ENCODE data around the gene ZNF462.

The ZNF462 gene

GRCh38 chr9:107025260-107026035, 162.5 kb downstream of the ZNF462 start:
- no peak overlapping the region for H3K27ac ChIP-seq (ENCODE audit: low read depth, low read length)
- H3K4me1 ChIP-seq (ENCODE audit: insufficient read depth, low read length) = peaks cover 5% of the 10 kb centered on the region
- H3K36me3 ChIP-seq (ENCODE audit: insufficient read depth, low read length) = no peaks in the 10 kb centered on the region
- no peak overlapping the region for H3K4me3 ChIP-seq (ENCODE audit: low read depth in 1 of 2, low read length in 2 of 2)
- H3K27me3 ChIP-seq (ENCODE audit: control insufficient read depth in 1 of 2, insufficient read depth in 2 of 2, low read length in 2 of 2) = no peaks in the 10 kb centered on the region
- H3K9me3 ChIP-seq (ENCODE audit: low read length) = no peaks in the 10 kb centered on the region
- no peak overlapping the region for H3K9ac ChIP-seq (ENCODE audit: low read length)

DNA sequence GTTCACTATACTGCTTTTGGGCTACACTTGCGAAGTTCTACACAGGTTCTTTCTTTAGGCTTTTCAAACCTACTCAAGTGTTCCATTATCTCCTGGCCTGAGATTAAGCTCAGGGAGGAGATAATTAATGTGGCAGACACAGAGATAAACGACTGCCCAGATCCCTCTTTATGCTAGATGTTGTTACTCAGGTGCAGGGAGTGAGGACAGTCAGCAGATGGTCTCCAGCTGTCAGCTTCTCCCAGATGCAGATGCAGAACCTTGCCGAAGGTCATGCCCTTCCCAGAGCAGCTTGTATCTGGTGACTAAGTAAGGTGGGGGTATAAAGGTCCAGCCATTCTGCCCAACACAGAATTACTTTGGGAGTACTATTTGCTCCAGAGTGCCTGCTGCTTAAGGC, 166.2 kb downstream of the ZNF462 start:
- H3K9ac ChIP-seq (ENCODE audit: low read length) = no peak overlapping the region

GRCh38 chr9:107033966-107034365, 171.0 kb downstream of the ZNF462 start:
- Histone ChIP-seq H3K9ac (ENCODE audit: low read length) (no peak overlapping the region), H3K4me3 (ENCODE audit: low read depth in 1 of 2, low read length in 2 of 2) (no peak overlapping the region), H3K4me1 (ENCODE audit: insufficient read depth, low read length) (no peaks in the 10 kb centered on the region), H3K9me3 (ENCODE audit: low read length) (no peaks in the 10 kb centered on the region), H3K36me3 (ENCODE audit: insufficient read depth, low read length) (no peaks in the 10 kb centered on the region), H3K27me3 (ENCODE audit: control insufficient read depth in 1 of 2, insufficient read depth in 2 of 2, low read length in 2 of 2) (no peaks in the 10 kb centered on the region), H3K27ac (ENCODE audit: low read depth, low read length) (no peak overlapping the region)

More for the DNA sequence above, 166.2 kb downstream of the ZNF462 start:
- H3K4me1 ChIP-seq (ENCODE audit: insufficient read depth, low read length) = no peaks in the 10 kb centered on the region
- H3K9me3 ChIP-seq (ENCODE audit: low read length) = no peaks in the 10 kb centered on the region
- H3K27ac ChIP-seq (ENCODE audit: low read depth, low read length) = no peak overlapping the region
- H3K4me3 ChIP-seq (ENCODE audit: low read depth in 1 of 2, low read length in 2 of 2) = no peak overlapping the region
- no peaks in the 10 kb centered on the region for H3K27me3 ChIP-seq (ENCODE audit: control insufficient read depth in 1 of 2, insufficient read depth in 2 of 2, low read length in 2 of 2)
- H3K36me3 ChIP-seq (ENCODE audit: insufficient read depth, low read length) = no peaks in the 10 kb centered on the region

DNA sequence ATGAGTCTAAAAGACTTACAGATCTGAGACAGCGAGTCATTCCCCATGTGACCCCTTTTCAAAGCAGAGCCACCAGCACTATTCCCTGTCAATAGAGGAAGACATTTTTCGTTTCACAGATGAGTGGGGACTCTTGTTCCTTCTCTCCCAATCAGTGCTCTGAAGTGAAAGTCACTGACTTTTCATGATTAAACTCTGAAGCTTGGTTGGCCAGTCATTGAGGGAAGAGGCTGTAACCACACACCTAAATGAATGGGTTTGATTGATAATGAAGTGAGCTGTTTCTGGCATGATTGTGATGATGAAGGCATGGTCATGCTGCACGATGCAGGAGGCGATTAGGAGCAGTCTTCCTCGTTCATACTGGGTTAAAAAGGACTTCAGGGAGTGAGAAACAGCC, 171.9 kb downstream of the ZNF462 start:
- no peaks in the 10 kb centered on the region for H3K27me3 ChIP-seq (ENCODE audit: control insufficient read depth in 1 of 2, insufficient read depth in 2 of 2, low read length in 2 of 2)
- H3K27ac ChIP-seq (ENCODE audit: low read depth, low read length) = no peak overlapping the region
- no peaks in the 10 kb centered on the region for H3K9me3 ChIP-seq (ENCODE audit: low read length)
- H3K4me1 ChIP-seq (ENCODE audit: insufficient read depth, low read length) = no peaks in the 10 kb centered on the region
- no peak overlapping the region for H3K4me3 ChIP-seq (ENCODE audit: low read depth in 1 of 2, low read length in 2 of 2)
- H3K9ac ChIP-seq (ENCODE audit: low read length) = no peak overlapping the region
- H3K36me3 ChIP-seq (ENCODE audit: insufficient read depth, low read length) = no peaks in the 10 kb centered on the region

GRCh38 chr9:107036367-107036766, 173.4 kb downstream of the ZNF462 start:
- Histone ChIP-seq H3K4me3 (ENCODE audit: low read depth in 1 of 2, low read length in 2 of 2) (no peak overlapping the region), H3K9me3 (ENCODE audit: low read length) (no peaks in the 10 kb centered on the region), H3K4me1 (ENCODE audit: insufficient read depth, low read length) (no peaks in the 10 kb centered on the region), H3K27ac (ENCODE audit: low read depth, low read length) (no peak overlapping the region), H3K27me3 (ENCODE audit: control insufficient read depth in 1 of 2, insufficient read depth in 2 of 2, low read length in 2 of 2) (no peaks in the 10 kb centered on the region), H3K36me3 (ENCODE audit: insufficient read depth, low read length) (no peaks in the 10 kb centered on the region), H3K9ac (ENCODE audit: low read length) (no peak overlapping the region)

- H3K9ac ChIP-seq (ENCODE audit: low read length) = no peak overlapping the region
- H3K9me3 ChIP-seq (ENCODE audit: low read length) = no peaks in the 10 kb centered on the region
- no peaks in the 10 kb centered on the region for H3K4me1 ChIP-seq (ENCODE audit: insufficient read depth, low read length)
- H3K27ac ChIP-seq (ENCODE audit: low read depth, low read length) = no peak overlapping the region
- no peaks in the 10 kb centered on the region for H3K36me3 ChIP-seq (ENCODE audit: insufficient read depth, low read length)
- H3K4me3 ChIP-seq (ENCODE audit: low read depth in 1 of 2, low read length in 2 of 2) = no peak overlapping the region
- H3K27me3 ChIP-seq (ENCODE audit: control insufficient read depth in 1 of 2, insufficient read depth in 2 of 2, low read length in 2 of 2) = no peaks in the 10 kb centered on the region
Measured at GRCh38 chr9:107039542-107039941, 176.6 kb downstream of the ZNF462 start.

DNA sequence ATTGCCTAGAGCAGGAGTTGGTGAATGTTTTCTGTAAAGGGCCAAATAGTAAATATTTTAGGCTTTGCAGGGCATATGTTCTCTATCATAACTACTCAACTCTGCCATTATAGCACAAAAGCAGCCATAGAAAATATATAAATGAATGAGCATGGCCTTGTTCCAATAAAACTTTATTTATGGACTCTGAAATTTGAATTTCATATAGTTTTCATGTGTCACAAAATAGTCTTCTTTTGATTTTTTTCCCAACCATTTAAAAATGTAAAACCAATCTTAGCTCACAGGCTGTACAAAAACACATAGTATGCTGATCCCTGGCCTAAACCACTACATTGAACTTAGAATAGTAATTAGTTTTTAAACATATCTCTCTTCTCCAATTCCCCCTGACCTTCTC, 179.6 kb downstream of the ZNF462 start:
- no peak overlapping the region for H3K27ac ChIP-seq (ENCODE audit: low read depth, low read length)

GRCh38 chr9:107043886-107044285, 180.9 kb downstream of the ZNF462 start:
- H3K9me3 ChIP-seq (ENCODE audit: low read length) = no peaks in the 10 kb centered on the region
- no peak overlapping the region for H3K9ac ChIP-seq (ENCODE audit: low read length)
- H3K27me3 ChIP-seq (ENCODE audit: control insufficient read depth in 1 of 2, insufficient read depth in 2 of 2, low read length in 2 of 2) = no peaks in the 10 kb centered on the region
- H3K36me3 ChIP-seq (ENCODE audit: insufficient read depth, low read length) = no peaks in the 10 kb centered on the region
- H3K4me3 ChIP-seq (ENCODE audit: low read depth in 1 of 2, low read length in 2 of 2) = no peak overlapping the region
- no peak overlapping the region for H3K27ac ChIP-seq (ENCODE audit: low read depth, low read length)
- no peaks in the 10 kb centered on the region for H3K4me1 ChIP-seq (ENCODE audit: insufficient read depth, low read length)

More for the DNA sequence above, 179.6 kb downstream of the ZNF462 start:
- no peaks in the 10 kb centered on the region for H3K4me1 ChIP-seq (ENCODE audit: insufficient read depth, low read length)
- H3K9me3 ChIP-seq (ENCODE audit: low read length) = no peaks in the 10 kb centered on the region
- H3K4me3 ChIP-seq (ENCODE audit: low read depth in 1 of 2, low read length in 2 of 2) = no peak overlapping the region
- H3K27me3 ChIP-seq (ENCODE audit: control insufficient read depth in 1 of 2, insufficient read depth in 2 of 2, low read length in 2 of 2) = no peaks in the 10 kb centered on the region
- H3K9ac ChIP-seq (ENCODE audit: low read length) = no peak overlapping the region
- H3K36me3 ChIP-seq (ENCODE audit: insufficient read depth, low read length) = no peaks in the 10 kb centered on the region

GRCh38 chr9:107044872-107045271, 181.9 kb downstream of the ZNF462 start:
- Histone ChIP-seq H3K9me3 (ENCODE audit: low read length) (no peaks in the 10 kb centered on the region), H3K36me3 (ENCODE audit: insufficient read depth, low read length) (no peaks in the 10 kb centered on the region), H3K27me3 (ENCODE audit: control insufficient read depth in 1 of 2, insufficient read depth in 2 of 2, low read length in 2 of 2) (no peaks in the 10 kb centered on the region), H3K9ac (ENCODE audit: low read length) (no peak overlapping the region), H3K4me3 (ENCODE audit: low read depth in 1 of 2, low read length in 2 of 2) (no peak overlapping the region), H3K27ac (ENCODE audit: low read depth, low read length) (no peak overlapping the region), H3K4me1 (ENCODE audit: insufficient read depth, low read length) (no peaks in the 10 kb centered on the region)

- H3K27me3 ChIP-seq (ENCODE audit: control insufficient read depth in 1 of 2, insufficient read depth in 2 of 2, low read length in 2 of 2) = no peaks in the 10 kb centered on the region
- H3K4me3 ChIP-seq (ENCODE audit: low read depth in 1 of 2, low read length in 2 of 2) = no peak overlapping the region
- no peak overlapping the region for H3K9ac ChIP-seq (ENCODE audit: low read length)
- H3K9me3 ChIP-seq (ENCODE audit: low read length) = no peaks in the 10 kb centered on the region
- H3K4me1 ChIP-seq (ENCODE audit: insufficient read depth, low read length) = no peaks in the 10 kb centered on the region
- no peaks in the 10 kb centered on the region for H3K36me3 ChIP-seq (ENCODE audit: insufficient read depth, low read length)
- H3K27ac ChIP-seq (ENCODE audit: low read depth, low read length) = no peak overlapping the region
Measured at GRCh38 chr9:107046692-107047091, 183.7 kb downstream of the ZNF462 start.

DNA sequence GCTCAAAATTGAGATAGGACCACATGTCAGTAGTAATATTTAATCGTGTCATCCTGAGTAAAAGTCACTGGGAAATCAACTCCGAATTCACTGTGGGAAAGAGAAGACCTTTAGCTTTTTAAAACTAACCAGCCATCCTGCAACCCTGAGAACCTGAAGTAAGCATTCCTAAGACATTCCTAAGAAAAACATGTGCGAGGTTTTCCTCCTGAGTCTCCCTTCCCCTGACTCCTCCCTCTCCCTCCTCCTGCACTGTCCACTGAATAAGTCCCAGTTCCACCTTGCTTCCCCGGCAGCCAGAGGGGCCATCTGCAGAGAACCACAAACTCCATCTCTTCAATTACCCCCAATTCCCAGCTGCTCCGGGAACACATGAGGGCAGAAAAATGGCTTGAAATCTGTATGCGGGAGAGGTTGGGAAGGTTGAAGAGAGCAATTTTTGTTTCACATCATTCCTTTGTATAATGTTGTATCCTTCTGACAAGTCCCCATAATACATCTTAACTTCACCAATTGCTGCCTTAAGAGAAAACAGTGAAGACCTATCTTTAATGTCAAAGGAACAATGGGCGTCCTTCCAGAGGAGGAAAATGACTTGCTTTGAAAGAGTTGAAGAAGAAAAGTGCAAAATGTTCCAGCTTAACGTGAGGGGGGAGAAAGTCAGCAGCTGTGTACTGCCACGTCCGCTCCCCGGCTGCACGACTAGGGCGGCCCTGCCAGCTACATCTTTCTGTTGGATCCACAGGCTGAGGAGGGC, 186.3 kb downstream of the ZNF462 start:
- Histone ChIP-seq H3K27ac (ENCODE audit: low read depth, low read length) (no peak overlapping the region), H3K4me3 (ENCODE audit: low read depth in 1 of 2, low read length in 2 of 2) (no peak overlapping the region), H3K36me3 (ENCODE audit: insufficient read depth, low read length) (no peaks in the 10 kb centered on the region), H3K4me1 (ENCODE audit: insufficient read depth, low read length) (no peaks in the 10 kb centered on the region), H3K9me3 (ENCODE audit: low read length) (no peaks in the 10 kb centered on the region), H3K27me3 (ENCODE audit: control insufficient read depth in 1 of 2, insufficient read depth in 2 of 2, low read length in 2 of 2) (no peaks in the 10 kb centered on the region), H3K9ac (ENCODE audit: low read length) (no peak overlapping the region)

All from muscle layer of colon (tissue), 2 donors.